GM19328 (cell line): ENCODE measurements around the gene TGIF2.
"Not testable (repeated sequence)": the region's sequence is repeated elsewhere in the genome, so short reads cannot be mapped to it uniquely, and the experiment has no call there.

Source experiments
- ATAC-seq: cut with Tn5 transposase; IDR thresholded peaks from one replicate; pipeline ENCODE4 v1.9.1; 2021; ENCODE audit warnings: mild to moderate bottlenecking, moderate library complexity; ENCODE audit not compliant: unreplicated experiment

TGIF2 gene

GRCh38 chr20:36576081-36576445, 2.7 kb downstream of the TGIF2 start:
- no peak for ATAC-seq

GRCh38 chr20:36578356-36579041, 5.1 kb downstream of the TGIF2 start:
- no peak for ATAC-seq

DNA sequence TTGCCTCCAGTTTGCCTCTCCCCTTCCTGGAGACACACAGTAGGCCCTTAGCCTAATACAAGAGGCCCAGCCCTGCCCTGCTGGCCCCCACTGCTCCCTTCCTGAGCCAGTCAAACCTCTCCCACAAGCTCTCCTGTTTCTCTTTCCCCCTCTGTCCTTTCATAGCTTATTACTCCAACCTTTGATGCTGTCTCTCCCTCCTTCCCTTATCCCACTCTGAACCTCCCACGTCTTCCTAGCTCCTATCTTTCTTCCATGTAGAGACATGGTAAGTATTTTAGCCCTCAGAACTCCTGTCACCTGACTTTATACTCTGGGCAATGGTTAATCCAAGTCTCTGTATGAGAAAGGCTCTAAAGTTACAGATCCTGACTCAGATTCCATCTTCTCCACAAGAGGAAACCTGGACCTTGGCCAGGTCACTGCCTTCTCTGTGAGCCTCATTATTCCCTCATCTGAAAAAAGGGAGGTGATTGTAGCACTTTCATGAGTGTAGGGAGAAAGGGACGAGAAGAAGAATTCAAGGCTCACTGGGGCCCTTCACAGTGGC, 6.7 kb downstream of the TGIF2 start:
- no peak for ATAC-seq

GRCh38 chr20:36582322-36582721, 8.9 kb downstream of the TGIF2 start:
- no peak for ATAC-seq

- no peak for ATAC-seq
Observed at GRCh38 chr20:36582821-36583220, 9.4 kb downstream of the TGIF2 start.

DNA sequence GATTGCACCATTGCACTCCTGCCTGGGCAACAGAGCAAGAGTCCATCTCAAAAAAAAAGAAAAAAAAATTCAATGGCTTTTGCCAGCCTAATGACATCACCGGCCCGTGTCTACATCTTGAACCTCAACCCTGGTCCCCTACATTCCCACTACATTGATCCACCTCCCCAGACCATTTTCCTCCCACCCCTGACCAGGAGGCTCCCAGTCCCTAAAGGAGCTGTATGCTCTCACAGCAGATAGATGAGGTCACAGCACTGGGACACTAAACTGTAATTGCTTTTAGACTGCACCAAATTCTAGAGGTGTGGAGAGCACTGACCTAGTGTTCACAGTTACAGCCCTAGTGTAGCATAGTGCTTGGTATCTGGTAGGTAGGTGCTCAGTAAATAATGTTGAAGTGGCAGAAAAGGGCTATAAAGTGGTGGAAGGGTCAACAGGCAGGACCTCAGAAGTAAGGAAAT, 10.7 kb downstream of the TGIF2 start:
- ATAC-seq = no peak

GRCh38 chr20:36585410-36586125, 12.2 kb downstream of the TGIF2 start:
- no peak for ATAC-seq

DNA sequence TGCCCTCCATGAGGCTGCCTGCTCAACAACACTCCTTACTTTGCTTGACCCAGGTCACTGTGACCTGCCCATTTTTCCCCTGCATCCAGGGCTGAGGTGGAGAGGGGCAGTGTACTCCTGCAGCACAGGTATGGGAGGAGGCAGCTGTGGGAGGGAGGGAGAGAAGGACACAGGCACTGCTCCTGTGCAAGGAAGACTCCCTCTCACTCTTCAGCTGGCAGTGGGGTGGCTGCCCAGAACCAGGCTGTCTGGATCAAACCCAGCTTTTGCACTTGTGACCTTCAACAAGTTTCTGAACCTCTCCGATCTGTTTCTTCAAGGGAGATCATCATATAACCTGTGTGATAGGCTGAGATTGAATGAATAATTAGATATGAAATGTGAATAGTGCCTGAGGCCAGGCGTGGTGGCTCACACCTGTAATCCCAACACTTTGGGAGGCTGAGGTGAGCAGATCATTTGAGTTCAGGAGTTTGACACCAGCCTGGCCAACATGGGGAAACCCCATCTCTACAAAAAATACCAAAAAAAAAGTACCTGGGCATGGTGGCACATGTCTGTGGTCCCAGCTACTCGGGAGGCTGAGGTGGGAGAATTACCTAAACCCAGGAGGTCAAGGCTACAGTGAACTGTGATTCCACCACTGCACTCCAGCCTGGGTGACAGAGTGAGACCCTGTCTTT, 14.1 kb downstream of the TGIF2 start:
- ATAC-seq = no peak

GRCh38 chr20:36591281-36591680, 17.9 kb downstream of the TGIF2 start:
- no peak for ATAC-seq

- ATAC-seq = no peak
Observed at GRCh38 chr20:36591854-36592641, 18.7 kb downstream of the TGIF2 start.

DNA sequence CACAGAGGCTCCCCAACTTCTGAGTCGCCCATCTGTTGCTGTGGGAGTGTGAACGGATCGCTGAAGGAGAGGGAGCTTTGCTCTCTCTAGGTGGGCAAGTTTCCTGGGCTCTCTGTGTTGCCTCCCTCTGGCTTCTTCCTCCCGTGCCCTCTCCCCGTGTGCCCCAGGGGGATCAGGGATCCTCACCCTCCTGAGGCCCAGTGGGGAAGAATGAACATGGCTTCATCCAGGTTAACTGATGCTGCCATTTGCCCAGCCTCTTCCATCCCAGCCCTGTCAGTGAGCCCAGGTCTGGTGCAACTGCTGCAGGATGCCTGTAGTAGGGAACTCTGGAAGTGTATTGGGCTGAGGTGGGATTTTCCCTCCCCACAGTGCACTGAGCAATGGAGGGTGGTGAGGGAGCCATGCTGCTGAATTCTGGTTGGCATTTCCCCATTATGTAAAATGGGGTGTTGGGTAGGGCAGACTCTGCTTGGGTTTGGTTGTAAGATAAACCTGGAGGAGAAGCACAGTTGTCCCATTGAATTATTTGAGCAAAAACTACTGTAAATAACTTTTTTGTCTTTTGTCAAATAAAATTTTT, 20.0 kb downstream of the TGIF2 start:
- no peak for ATAC-seq

GRCh38 chr20:36599912-36600345, 26.5 kb downstream of the TGIF2 start:
- ATAC-seq = no peak

DNA sequence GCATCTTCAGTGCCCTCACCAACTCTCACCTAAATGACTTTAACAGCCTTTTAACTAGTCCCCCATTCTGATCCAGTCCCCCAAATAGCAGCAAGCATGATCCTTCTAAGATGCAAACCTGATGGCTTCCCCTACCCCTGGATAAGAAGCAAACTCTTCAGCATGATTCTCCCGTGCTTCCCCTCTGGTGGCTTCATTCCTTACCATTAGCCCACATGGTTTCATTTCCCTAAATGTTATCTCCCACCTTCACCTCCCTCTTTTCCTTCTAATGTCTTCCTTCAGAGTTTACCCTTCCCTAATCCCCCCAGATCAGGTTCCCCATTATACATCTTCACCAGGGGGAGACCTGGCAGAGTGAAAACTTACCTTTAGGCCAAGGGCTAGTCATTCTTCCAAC, 28.1 kb downstream of the TGIF2 start:
- no peak for ATAC-seq

- peak; percentile 29 for ATAC-seq
Observed at GRCh38 chr20:36604952-36605398, 31.6 kb downstream of the TGIF2 start.

DNA sequence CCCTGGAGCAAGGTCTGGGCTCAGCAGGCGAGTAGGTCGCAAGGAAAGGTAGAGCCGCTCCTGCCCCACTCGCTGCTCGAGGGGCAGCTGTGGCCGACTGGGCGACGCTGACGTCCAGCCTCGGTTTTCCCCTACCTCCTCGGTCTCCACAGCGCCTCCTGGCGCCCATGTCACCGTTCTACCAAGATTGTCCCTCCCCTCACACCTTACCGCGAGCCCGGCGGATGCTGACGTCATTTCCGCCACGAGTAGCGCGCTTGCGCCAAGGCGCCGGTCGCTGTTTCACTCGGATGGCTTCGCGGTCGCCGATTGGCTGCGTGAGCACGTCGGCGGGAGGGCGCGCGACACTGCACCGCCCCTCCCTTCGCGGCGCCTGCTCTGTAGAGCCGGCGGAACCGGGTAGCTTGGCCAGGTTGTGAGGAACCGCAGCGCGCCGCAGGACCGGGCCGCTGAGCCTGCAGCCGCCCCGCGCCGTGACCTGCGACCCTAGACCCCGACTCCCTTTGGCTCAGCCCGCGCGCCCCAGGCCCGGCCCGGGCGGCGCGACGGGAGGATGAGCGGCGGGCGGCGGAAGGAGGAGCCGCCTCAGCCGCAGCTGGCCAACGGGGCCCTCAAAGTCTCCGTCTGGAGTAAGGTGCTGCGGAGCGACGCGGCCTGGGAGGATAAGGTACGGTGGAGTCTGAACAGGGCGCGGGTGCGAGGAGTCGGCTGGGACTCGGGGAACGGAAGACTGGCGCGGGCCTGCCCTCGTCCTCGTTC, 32.2 kb downstream of the TGIF2 start, which contains the start of gene RAB5IF:
RAB5IF (plus strand) TSS at position 381 of the 759 bp plus-strand sequence; CDS start at position 554, 173 bp downstream.
- ATAC-seq = peak; percentile 80

DNA sequence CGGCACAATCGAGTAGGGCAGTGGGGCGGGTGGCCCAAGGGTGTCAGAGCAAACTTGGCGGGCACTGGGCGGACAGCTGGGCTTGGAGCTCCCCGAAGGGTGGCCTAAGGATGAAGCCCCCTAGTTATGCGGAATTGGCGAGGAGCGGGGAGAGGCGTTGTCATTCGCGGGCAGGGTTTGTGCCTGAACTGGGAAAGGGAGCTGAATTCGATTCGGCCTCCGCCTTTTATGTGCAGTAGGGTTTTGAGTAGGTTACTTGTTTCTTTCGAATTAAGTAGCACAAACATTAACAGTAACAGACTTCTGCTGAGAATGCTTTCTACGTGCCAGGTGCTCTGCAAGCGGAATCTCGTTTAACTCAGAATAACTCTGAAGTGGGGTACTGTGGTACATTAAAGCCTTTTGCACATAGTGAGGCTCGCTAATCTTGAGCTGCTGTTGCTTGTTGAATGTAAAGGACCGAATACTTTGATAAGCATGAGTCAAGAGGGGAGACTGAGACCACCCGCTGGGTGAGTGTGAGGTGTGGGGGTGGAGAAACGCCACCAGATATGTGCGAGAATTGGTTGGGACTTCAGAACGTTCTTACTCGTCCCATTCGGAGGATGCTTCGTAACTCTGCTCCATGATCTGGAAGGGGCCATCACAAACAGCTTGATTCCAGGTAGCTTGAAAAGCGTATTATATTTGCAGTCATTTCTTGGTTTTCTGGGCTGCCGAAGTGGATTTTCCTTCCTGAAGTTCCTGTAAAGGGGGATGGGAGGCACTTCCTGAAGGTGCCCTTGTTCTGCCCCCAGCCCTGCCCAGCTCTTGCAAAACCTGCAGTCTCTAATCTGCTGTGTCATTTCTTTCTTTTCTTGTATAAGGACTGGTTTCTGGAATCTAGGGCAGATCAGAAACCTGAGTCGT, 33.0 kb downstream of the TGIF2 start:
- ATAC-seq = no peak

DNA sequence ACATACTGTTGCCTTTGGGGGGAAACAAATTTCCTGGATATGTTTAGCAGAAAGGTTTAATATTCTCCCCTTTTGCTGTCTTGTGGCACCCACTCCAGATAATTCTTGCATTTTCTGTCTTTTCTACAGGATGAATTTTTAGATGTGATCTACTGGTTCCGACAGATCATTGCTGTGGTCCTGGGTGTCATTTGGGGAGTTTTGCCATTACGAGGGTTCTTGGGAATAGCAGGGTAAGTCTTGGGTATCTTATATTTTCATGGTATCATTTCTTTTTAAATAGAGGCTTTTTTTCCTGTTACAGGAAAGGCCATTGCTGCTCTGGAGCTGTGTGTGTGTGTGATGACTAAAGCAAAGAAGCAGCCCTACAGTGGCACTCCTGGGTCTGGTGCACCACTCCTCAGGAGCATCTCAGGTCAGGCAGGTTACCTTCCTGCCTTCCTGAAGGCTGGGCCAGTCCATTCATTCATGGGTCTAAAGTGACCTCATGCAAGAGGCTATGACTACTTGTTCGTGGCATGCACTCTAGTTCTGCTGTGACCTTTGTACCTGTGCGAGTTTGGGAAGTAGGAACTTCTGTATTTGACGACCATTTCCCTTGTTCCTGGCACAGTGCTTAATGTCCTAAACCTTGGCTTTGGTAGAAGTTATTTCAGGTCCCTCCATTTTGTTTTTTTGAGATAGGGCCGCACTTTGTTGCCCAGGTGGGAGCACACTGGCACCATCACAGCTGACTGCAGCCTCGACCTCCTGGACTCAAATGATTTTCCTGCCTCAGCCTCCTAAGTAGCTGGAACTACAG, 34.4 kb downstream of the TGIF2 start:
- no peak for ATAC-seq

DNA sequence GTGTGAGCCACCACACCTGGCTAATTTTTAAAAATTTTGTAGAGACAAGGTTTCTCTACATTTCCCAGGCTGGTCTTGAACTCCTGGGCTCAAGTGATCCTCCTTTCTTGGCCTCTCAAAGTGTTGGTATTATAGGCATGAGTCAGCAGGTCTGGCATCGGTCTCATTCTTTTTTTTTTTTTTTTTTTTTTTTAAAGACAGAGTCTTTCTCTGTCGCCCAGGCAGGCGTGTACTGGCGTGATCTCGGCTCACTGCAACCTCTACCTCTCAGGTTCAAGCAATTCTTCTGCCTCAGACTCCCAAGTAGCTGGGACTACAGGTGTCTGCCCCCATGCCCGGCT, 35.0 kb downstream of the TGIF2 start:
- not testable (repeated sequence) for ATAC-seq
